Type B pancreatic cell (in vitro differentiated cells): ENCODE data around the gene ZNF107. TPM values are rescaled to one million over a fixed set of nuclear protein-coding genes. Genes with fewer than 3 reads are reported as not detected.

Experiments used
- DNase-seq: peaks from one replicate; pipeline ENCODE4 v3.0.0; 2021; ENCODE audit warnings: mixed read lengths; ENCODE audit not compliant: unreplicated experiment; ENCODE audit errors: extremely low spot score
- H3K27ac Mint-ChIP-seq: 2 replicates; pipeline ENCODE4 v1.8.0; 2021; ENCODE audit warnings: mild to moderate bottlenecking, mixed read lengths
- H3K27me3 Mint-ChIP-seq: 2 replicates; pipeline ENCODE4 v1.8.0; 2021; ENCODE audit warnings: mixed read lengths
- H3K36me3 Mint-ChIP-seq: 2 replicates; pipeline ENCODE4 v1.8.0; 2021; ENCODE audit warnings: mixed read lengths
- H3K4me1 Mint-ChIP-seq: one replicate; pipeline ENCODE4 v1.8.0; 2021; ENCODE audit warnings: mixed read lengths; ENCODE audit not compliant: unreplicated experiment
- H3K4me3 Mint-ChIP-seq: 2 replicates; pipeline ENCODE4 v1.8.0; 2021; ENCODE audit warnings: mild to moderate bottlenecking, mixed read lengths
- H3K9me3 Mint-ChIP-seq: 2 replicates; pipeline ENCODE4 v1.8.0; 2021; ENCODE audit warnings: mixed read lengths
- long read RNA-seq: library from polyadenylated mRNA; unstranded; transcript quantifications from one replicate; pipeline ENCODE4 v2.0.0, GENCODE V29; 2020
- total RNA-seq: library from RNA; stranded (reverse); gene quantifications from 2 replicates; pipeline ENCODE4 v1.2.1, GENCODE V29; 2021; ENCODE audit warnings: low replicate concordance
- TF ChIP-seq, protein P1 (sequence below): fragments of 200-600 bp; sonication (generic); conservative IDR thresholded peaks from 2 replicates; pipeline ENCODE4 v1.5.0; 2021; ENCODE audit warnings: antibody characterized with exemption, mild to moderate bottlenecking

The ZNF107 gene
- total RNA-seq: 6.3 and 11.8 TPM in 2 replicates
- long read RNA-seq, full-length matches to known transcripts: 2 of 6 reads
- long read RNA-seq, partial matches to known transcripts: 1 of 6 reads
- long read RNA-seq, other reads (novel, unspliced or antisense): 3 of 6 reads

- Mint-ChIP-seq H3K9me3 (peaks cover 3% of the 10 kb centered on the region), H3K36me3 (peaks cover 30% of the 10 kb centered on the region), H3K27me3 (no peaks in the 10 kb centered on the region), H3K4me3 (peak within 1 kb of the TSS; percentile 96), H3K27ac (peak within 1 kb of the TSS; percentile 91), H3K4me1 (peaks cover 14% of the 10 kb centered on the region)
- peak; percentile 88 for DNase-seq
- TF ChIP-seq, protein P1, sequence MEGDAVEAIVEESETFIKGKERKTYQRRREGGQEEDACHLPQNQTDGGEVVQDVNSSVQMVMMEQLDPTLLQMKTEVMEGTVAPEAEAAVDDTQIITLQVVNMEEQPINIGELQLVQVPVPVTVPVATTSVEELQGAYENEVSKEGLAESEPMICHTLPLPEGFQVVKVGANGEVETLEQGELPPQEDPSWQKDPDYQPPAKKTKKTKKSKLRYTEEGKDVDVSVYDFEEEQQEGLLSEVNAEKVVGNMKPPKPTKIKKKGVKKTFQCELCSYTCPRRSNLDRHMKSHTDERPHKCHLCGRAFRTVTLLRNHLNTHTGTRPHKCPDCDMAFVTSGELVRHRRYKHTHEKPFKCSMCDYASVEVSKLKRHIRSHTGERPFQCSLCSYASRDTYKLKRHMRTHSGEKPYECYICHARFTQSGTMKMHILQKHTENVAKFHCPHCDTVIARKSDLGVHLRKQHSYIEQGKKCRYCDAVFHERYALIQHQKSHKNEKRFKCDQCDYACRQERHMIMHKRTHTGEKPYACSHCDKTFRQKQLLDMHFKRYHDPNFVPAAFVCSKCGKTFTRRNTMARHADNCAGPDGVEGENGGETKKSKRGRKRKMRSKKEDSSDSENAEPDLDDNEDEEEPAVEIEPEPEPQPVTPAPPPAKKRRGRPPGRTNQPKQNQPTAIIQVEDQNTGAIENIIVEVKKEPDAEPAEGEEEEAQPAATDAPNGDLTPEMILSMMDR: no peak
These were observed at the start of gene ZNF107 for GRCh38 chr7:64665980-64666662. ZNF107 (plus strand) TSS chr7:64666133; CDS start chr7:64666283, 150 bp downstream.

DNA sequence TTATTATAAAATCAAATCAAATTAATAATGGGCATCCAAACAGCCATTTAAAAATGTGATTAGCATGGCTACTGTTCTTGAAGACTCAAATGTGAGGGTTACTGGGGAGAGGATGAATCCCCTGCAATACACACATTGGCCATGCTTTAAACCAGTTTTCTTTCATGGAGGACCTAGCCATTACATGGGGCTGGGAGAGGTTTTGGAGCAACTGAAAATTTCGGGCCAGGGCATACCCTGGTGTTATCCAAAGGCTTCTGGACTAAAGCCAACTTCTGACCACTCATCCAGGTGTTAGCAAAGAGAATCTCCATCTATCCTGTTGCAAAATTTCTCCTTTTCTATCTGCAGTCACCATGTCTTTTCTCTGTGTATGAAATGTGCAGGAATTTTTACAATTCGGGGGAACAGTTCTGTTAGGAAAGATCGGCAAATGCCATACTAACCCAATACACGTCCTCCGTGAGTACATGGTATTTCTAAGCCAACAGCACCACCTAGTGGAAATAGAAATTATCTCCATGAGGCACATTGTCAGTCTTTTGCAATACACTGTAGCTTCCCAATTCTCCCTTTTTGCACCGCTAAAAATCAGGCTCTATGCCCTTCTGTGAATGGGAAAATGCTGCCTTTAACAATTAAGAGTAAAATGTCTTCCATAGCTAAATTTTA, 47.0 kb upstream of the ZNF107 start:
- Mint-ChIP-seq H3K4me1 (no peaks in the 10 kb centered on the region), H3K36me3 (no peaks in the 10 kb centered on the region), H3K27me3 (no peaks in the 10 kb centered on the region), H3K4me3 (no peak overlapping the region), H3K27ac (no peak overlapping the region), H3K9me3 (peaks cover 38% of the 10 kb centered on the region)
- TF ChIP-seq, protein P1: peak; percentile 68
- DNase-seq: no peak

DNA sequence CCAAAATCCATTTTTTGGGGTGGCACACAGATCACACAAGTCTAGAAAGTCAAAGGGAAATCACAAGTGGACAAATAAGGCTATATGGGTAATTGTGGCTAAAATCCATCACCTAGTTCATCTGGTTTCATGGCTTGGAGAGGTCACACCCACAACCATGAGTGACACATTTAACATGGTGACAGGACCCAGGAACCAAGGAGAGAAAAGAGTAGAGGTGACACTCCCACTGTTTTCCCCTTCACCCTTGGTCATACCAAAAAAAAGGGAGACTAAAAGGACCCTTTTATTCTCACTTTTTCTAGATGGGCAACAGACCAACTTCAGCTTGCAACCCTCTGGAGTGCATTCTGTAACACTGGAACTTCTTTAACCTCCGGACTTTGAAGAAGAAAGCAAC, 46.2 kb upstream of the ZNF107 start:
- H3K9me3 Mint-ChIP-seq: peaks cover 32% of the 10 kb centered on the region
- TF ChIP-seq, protein P1: no peak
- no peak overlapping the region for H3K27ac Mint-ChIP-seq
- H3K4me3 Mint-ChIP-seq: no peak overlapping the region
- no peaks in the 10 kb centered on the region for H3K36me3 Mint-ChIP-seq
- H3K4me1 Mint-ChIP-seq: no peaks in the 10 kb centered on the region
- H3K27me3 Mint-ChIP-seq: no peaks in the 10 kb centered on the region
- no peak for DNase-seq

- no peaks in the 10 kb centered on the region for H3K4me1 Mint-ChIP-seq
- no peak for DNase-seq
- TF ChIP-seq, protein P1: no peak
- no peak overlapping the region for H3K27ac Mint-ChIP-seq
- H3K27me3 Mint-ChIP-seq: no peaks in the 10 kb centered on the region
- no peaks in the 10 kb centered on the region for H3K36me3 Mint-ChIP-seq
- peaks cover 20% of the 10 kb centered on the region for H3K9me3 Mint-ChIP-seq
- no peak overlapping the region for H3K4me3 Mint-ChIP-seq
These were observed 44.3 kb upstream of the ZNF107 start for GRCh38 chr7:64621656-64622055.

DNA sequence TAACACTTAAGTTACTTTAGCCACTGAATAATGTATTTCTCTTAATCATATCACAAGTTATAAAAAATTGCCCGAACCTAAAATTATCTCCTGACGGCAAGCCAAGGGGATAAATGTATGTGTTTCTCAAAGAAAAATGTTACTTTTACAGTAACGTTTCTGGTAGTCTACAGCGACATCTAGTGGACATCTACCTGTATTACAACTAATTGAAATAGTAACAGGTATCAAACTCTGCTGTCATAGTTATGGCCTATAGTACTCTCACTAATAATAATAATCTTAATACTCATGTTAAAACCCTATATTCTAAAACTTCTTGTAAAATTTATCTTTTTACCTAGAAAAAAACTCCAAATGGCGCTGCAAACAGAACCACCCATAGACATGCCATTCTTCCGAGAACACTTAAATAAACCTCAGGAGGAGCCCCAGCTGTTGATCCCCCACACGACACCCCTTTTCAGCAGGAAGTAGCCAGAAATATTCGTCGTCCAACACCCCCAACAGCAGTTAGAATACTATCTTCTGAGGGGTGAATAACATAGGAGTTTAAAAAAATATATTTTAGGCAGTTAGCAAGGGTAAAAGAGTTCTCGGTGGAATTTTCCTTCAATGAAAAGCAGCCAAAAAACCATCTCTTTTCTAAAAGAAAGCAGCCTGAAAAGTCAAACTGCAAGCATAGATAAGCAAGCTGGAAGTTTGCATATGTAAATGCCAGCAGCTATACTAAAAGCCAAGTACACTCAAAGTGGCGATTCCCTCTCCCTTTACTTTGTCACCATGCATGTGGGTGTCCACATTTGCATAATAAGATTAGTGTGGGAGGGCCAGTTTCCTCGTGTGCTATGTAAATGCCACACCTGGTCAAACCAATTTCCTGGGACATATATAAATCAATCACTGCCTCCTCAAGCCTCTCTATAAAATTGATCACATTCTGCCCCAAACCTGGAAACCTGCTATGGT, 40.5 kb upstream of the ZNF107 start:
- no peak overlapping the region for H3K4me3 Mint-ChIP-seq
- no peaks in the 10 kb centered on the region for H3K4me1 Mint-ChIP-seq
- TF ChIP-seq, protein P1: peak; percentile 71
- peaks cover 12% of the 10 kb centered on the region for H3K9me3 Mint-ChIP-seq
- no peaks in the 10 kb centered on the region for H3K36me3 Mint-ChIP-seq
- H3K27ac Mint-ChIP-seq: no peak overlapping the region
- no peaks in the 10 kb centered on the region for H3K27me3 Mint-ChIP-seq
- DNase-seq: no peak
